NCI-H524 treated with DMSO at 0.1 percent for 48 hours (cell line): ENCODE data around the gene LARGE2.

Source experiments
- DNase-seq: peaks from one replicate; lab custom pipeline; 2025; lab: John Stamatoyannopoulos, UW

LARGE2 gene

DNA sequence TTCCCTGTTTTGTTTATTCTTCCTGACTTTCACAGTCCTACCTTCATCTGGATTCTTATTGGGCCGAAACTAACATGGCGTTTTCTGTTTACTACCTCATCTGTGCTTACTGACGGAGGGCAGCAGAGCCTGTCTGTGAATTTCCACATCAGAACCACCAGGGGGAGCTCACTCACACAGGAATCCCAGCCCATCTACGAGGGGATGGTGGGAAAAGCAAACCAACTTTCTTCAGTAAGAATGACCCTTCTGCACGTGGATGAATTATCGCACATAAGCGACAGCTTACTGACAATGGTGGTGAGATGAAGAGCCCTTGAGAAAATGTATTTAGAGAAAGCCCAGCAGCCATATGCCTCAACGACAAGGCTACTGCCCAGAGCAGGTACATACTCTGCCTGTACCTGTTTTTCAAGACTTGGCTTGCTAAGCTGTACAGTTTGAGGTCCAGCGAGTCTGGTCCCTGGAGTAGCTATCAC, 42.5 kb downstream of the LARGE2 start:
- DNase-seq, result peak; percentile 10

DNA sequence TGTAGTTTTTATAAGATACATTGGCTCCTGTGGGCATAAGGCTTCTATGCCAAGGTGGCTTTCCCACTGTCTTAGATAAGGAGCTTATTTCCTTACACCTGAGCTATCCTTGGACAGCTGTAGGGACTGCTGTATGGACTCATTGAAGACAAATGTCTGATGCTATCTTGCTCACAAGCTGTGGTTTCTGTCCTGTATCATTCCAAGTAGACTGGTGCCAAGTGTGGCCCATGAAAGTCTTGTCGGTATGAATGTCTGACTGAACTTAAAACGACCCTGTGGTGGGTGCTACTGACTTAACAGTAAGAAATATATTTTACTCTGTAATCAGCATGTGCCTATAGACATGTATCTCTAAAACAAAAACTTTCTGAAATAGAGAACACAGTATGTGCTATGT, 45.0 kb downstream of the LARGE2 start:
- DNase-seq, result no peak

DNA sequence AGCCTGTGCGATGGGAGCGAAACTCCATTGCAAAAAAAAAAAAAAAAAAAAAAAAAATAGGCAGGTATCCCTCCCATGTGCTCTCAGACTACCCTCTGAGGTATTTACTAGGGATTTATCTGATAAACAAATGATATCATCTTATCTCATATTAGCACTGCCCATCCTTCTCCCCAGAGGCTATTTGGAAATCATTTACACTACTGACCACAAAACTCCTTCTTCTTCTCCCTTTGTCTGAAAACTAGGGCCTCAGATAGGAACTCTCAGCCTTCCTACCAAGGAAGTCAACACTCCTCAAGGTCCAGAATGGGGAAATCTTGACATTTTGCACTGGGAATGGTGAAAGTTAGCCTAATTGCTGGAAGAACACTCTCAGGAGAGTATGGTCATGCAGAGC, 46.4 kb downstream of the LARGE2 start:
- DNase-seq, result no peak

DNA sequence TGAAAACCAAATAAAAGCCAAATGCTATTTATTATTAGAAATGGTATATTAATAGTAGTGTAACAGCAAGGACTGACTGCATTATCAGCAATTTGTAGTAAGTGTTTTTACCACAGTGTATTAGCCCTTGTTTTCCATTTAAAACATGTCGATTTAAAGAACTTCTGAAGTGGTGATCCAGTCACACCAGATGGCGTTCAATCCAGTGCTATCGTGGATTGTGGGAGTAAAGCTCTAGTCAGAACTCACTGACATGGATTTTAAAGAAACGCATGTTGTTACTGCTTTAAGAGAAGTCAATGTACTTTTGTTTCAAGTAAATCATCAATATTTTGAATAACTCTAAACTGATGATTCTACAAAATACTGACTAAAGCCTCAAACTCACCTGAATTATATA, 51.1 kb downstream of the LARGE2 start:
- no peak for DNase-seq

DNA sequence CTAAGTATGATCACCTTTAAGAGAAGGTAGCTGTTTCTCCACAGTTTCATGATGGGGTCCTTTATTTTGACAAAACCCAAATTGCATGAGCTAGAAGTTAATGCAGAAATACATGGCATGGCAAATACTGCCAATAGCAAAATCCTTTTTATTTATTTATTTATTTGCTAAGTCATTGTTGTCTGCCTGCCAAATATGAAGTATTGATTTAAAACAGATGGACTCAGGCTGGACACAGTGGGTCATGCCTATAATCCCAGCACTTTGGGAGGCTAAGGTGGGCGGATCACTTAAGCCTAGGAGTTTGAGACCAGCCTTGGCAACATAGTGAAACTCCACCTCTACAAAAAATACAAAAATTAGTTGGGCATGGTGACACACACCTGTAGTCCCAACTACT, 52.4 kb downstream of the LARGE2 start:
- DNase-seq, result no peak
